OCI-LY7 (cell line): Measurements from ENCODE around the gene PEX7.

ENCODE experiments used
- CTCF ChIP-seq: fragments of 200-600 bp; sonication (generic); conservative IDR thresholded peaks from 2 replicates; pipeline ENCODE4 v1.5.1; 2014; ENCODE audit warnings: mild to moderate bottlenecking, antibody characterized with exemption, low read length, moderate library complexity, mixed read lengths
- EZH2phosphoT487 ChIP-seq: fragments of 200-600 bp; sonication (generic); IDR thresholded peaks from 2 replicates; pipeline ENCODE4 v1.6.1; 2018; ENCODE audit warnings: low read depth, borderline replicate concordance, mild to moderate bottlenecking, mixed run types, antibody characterized with exemption, low read length, moderate library complexity, mixed read lengths

DNA sequence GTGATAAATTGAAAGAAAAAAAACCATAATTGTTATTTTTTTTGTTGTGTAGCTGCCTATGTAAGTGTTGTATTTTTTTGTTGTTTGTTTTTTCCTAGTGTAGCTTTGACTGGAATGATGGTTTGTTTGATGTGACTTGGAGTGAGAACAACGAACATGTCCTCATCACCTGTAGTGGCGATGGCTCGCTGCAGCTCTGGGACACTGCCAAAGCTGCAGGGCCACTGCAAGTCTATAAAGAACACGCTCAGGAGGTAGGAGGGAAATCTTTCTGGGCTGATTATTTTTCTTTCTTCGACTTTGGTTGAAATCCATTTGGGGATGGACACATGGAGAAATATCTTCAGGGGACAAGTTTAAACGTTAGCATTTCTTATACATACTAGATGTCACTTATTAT is 3.8 kb downstream of the PEX7 start:
- TF ChIP-seq CTCF (no peak), EZH2phosphoT487 (no peak)
